Suppressor macrophage treated with lipopolysaccharide for 1 hour (primary cell): ENCODE measurements around the gene ACAP2.
"Not testable (repeated sequence)": the region's sequence is repeated elsewhere in the genome, so short reads cannot be mapped to it uniquely, and the experiment has no call there.

Source experiments
- DNase-seq, 3 donors: peaks; one replicate each; pipeline ENCODE4 v3.0.0-alpha.2; 2020 to 2022

ACAP2 gene

GRCh38 chr3:195442573-195443390, at the start of gene ACAP2:
Gene ACAP2 (minus strand): TSS chr3:195443020. CDS start chr3:195442847, 173 bp downstream.
- peak; percentile 100 for DNase-seq

- DNase-seq: no peak
Observed at GRCh38 chr3:195475614-195476013, 32.8 kb upstream of the ACAP2 start.

- not testable (repeated sequence) for DNase-seq
Observed at GRCh38 chr3:195475116-195475515, 32.3 kb upstream of the ACAP2 start.

- DNase-seq: no peak
Observed at GRCh38 chr3:195468841-195469240, 26.0 kb upstream of the ACAP2 start.

- DNase-seq: no peak
Observed at GRCh38 chr3:195468391-195468776, 25.6 kb upstream of the ACAP2 start.

- DNase-seq: no peak
Observed at GRCh38 chr3:195467641-195468390, 25.0 kb upstream of the ACAP2 start.

GRCh38 chr3:195466251-195466650, 23.4 kb upstream of the ACAP2 start:
- DNase-seq: no peak

- DNase-seq: not testable (repeated sequence)
Observed at GRCh38 chr3:195462922-195463321, 20.1 kb upstream of the ACAP2 start.

GRCh38 chr3:195462308-195462610, 19.4 kb upstream of the ACAP2 start:
- no peak for DNase-seq

- no peak for DNase-seq
Observed at GRCh38 chr3:195461594-195462307, 18.9 kb upstream of the ACAP2 start.

- DNase-seq: no peak
Observed at GRCh38 chr3:195460091-195460713, 17.4 kb upstream of the ACAP2 start.

GRCh38 chr3:195458316-195458717, 15.5 kb upstream of the ACAP2 start:
- DNase-seq: peak; percentile 36 to 65 (median 63)

GRCh38 chr3:195455789-195456188, 13.0 kb upstream of the ACAP2 start:
- no peak for DNase-seq

- DNase-seq: no peak
Observed at GRCh38 chr3:195453236-195453635, 10.4 kb upstream of the ACAP2 start.

GRCh38 chr3:195451373-195452015, 8.7 kb upstream of the ACAP2 start:
- DNase-seq: no peak

- peak; percentile 85 to 89 (median 89) for DNase-seq
Observed at GRCh38 chr3:195450731-195451229, 8.0 kb upstream of the ACAP2 start.

GRCh38 chr3:195448205-195448875, 5.5 kb upstream of the ACAP2 start:
- DNase-seq: no peak

- no peak for DNase-seq
Observed at GRCh38 chr3:195447201-195447600, 4.4 kb upstream of the ACAP2 start.

- no peak for DNase-seq
Observed at GRCh38 chr3:195446359-195446758, 3.5 kb upstream of the ACAP2 start.

- DNase-seq: no peak
Observed at GRCh38 chr3:195445885-195446284, 3.1 kb upstream of the ACAP2 start.

GRCh38 chr3:195443391-195443989, 670 bp upstream of the ACAP2 start:
- no peak for DNase-seq
